Measurements from ENCODE around the gene GPR33. TPM values are rescaled to one million over a fixed set of nuclear protein-coding genes. Genes with fewer than 3 reads are reported as not detected.

Gene GPR33
- total and polyA plus RNA-seq, 4 donors, result not detected

DNA sequence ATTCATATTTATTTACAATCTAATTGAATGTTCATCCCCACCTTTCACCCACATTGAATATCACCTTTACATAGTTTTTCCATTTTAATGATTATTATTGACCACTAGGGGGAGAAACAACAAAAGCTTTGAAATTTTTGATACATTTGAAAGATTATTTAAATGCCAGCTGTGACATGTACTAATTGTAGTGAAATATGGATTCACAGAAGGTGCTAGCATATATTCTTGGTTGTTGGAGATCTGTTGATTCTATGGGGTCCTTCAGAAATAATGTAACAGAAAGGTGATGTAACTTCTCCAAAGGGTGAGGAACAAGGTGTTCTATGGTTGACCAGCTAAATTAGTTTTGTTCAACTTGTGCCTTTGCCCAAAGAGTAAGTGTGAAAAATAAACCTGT lies 22.4 kb upstream of the GPR33 start:
- DNase-seq, result peak in 2 of 3 donors; percentile 12 to 31
- ATAC-seq (ENCODE audit: insufficient read depth, low FRiP score), result no peak

DNA sequence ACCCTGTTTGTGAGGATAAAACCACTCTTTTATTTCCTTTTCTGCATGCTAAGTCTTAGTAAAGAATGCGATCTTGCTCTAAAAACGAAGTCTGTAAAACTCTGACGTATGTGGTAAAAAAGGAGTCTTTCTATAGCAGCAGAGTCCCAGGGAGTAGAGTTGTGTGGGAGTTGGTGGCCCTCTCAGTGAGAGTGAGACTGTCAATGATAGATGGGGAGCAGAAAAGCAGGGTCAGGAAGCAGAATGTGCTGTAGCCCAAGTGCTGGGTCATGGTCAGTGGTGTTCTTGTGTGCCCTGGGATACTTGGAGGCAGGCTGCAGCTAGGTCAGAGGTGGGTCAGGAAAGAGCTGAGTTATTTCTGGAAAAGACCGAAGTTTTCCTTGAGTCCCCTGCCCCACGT lies 20.3 kb upstream of the GPR33 start:
- no peaks in the 10 kb centered on the region for H3K27me3 ChIP-seq (ENCODE audit: control insufficient read depth in 3 of 3, insufficient read depth in 3 of 3, low read length in 2 of 3)
- ATAC-seq (ENCODE audit: insufficient read depth, low FRiP score) (no peak), DNase-seq (no peak)
- no peaks in the 10 kb centered on the region for H3K36me3 ChIP-seq (ENCODE audit: control insufficient read depth in 4 of 4, insufficient read depth in 4 of 4, low read length in 4 of 4)
- TF ChIP-seq, protein P1, sequence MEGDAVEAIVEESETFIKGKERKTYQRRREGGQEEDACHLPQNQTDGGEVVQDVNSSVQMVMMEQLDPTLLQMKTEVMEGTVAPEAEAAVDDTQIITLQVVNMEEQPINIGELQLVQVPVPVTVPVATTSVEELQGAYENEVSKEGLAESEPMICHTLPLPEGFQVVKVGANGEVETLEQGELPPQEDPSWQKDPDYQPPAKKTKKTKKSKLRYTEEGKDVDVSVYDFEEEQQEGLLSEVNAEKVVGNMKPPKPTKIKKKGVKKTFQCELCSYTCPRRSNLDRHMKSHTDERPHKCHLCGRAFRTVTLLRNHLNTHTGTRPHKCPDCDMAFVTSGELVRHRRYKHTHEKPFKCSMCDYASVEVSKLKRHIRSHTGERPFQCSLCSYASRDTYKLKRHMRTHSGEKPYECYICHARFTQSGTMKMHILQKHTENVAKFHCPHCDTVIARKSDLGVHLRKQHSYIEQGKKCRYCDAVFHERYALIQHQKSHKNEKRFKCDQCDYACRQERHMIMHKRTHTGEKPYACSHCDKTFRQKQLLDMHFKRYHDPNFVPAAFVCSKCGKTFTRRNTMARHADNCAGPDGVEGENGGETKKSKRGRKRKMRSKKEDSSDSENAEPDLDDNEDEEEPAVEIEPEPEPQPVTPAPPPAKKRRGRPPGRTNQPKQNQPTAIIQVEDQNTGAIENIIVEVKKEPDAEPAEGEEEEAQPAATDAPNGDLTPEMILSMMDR (IDR thresholded peaks at IDR 0.05; ENCODE audit: control extremely low read depth, extremely low read depth), result no peak
- H3K4me1 ChIP-seq (ENCODE audit: control insufficient read depth in 5 of 5, insufficient read depth in 5 of 5, low read length in 5 of 5), result peaks cover 3 to 11% (median 8%) of the 10 kb centered on the region in 5 donors
- peak overlapping the region in 1 of 2 donors; percentile 38 for H3K27ac ChIP-seq (ENCODE audit: low read depth in 1 of 2, low read length in 1 of 2)
- peak overlapping the region in 1 of 2 donors; percentile 21 for H3K9ac ChIP-seq (ENCODE audit: insufficient read depth in 1 of 2, low read length in 2 of 2)
- no peak overlapping the region for H3K4me3 ChIP-seq
- H3K9me3 ChIP-seq (ENCODE audit: control insufficient read depth in 4 of 4, insufficient read depth in 3 of 4, low read length in 3 of 4), result no peaks in the 10 kb centered on the region
- 68% methylated on average over 5 of the region's 5 CpGs for WGBS, 2 donors

More for the DNA sequence above, 22.4 kb upstream of the GPR33 start:
- Histone ChIP-seq H3K36me3 (ENCODE audit: control insufficient read depth in 4 of 4, insufficient read depth in 4 of 4, low read length in 4 of 4) (no peaks in the 10 kb centered on the region), H3K27me3 (ENCODE audit: control insufficient read depth in 3 of 3, insufficient read depth in 3 of 3, low read length in 2 of 3) (no peaks in the 10 kb centered on the region), H3K27ac (ENCODE audit: low read depth in 1 of 2, low read length in 1 of 2) (no peak overlapping the region), H3K4me1 (ENCODE audit: control insufficient read depth in 5 of 5, insufficient read depth in 5 of 5, low read length in 5 of 5) (peaks cover 0 to 6% (median 6%) of the 10 kb centered on the region in 5 donors), H3K9ac (ENCODE audit: insufficient read depth in 1 of 2, low read length in 2 of 2) (no peak overlapping the region), H3K4me3 (no peak overlapping the region), H3K9me3 (ENCODE audit: control insufficient read depth in 4 of 4, insufficient read depth in 3 of 4, low read length in 3 of 4) (no peaks in the 10 kb centered on the region)
- TF ChIP-seq, protein P1 (IDR thresholded peaks at IDR 0.05; ENCODE audit: control extremely low read depth, extremely low read depth), result no peak

DNA sequence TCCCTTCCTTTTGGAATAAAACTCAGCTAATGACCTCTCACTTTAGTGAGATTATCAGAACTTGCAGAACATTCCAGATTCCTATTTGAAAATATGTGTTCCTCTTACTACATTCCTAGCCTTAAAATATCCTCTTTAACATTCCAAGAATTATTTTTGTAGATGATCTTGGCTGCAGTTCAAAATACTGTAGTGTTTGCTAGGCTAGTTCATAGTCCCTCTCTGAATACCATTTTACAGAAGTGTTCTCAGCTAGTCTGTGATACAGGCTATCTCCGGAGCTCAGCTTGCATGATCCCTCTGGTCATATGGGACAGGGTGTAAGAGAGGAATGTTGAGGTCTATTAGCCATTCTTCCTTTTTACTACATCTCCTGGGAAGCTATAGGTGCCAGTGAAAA lies 17.6 kb upstream of the GPR33 start:
- WGBS, 2 donors, result 32 to 63% methylated on average over 1 of the region's 1 CpG
- TF ChIP-seq, protein P1 (IDR thresholded peaks at IDR 0.05; ENCODE audit: control extremely low read depth, extremely low read depth), result no peak
- no peak for ATAC-seq (ENCODE audit: insufficient read depth, low FRiP score)

DNA sequence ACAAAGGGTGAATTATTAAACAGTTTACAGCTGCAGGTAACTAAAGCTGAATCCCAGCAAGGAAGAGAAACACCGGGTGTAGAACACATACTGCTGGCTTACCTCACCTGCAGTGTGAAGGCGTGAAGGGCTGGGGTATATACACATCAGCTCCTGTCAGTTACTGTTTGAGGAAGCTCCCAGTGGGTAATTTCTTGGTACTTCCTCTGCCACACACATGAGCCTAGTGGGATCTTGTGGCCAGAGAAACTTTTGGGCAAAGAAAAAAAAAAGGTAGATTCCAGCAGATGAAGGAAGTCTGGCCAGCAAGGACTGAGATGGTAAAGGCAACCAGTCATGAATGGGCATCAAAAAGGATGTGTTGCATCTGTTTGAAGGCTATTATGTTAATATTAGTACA lies 14.0 kb upstream of the GPR33 start:
- peaks cover 3 to 11% (median 8%) of the 10 kb centered on the region in 5 donors for H3K4me1 ChIP-seq (ENCODE audit: control insufficient read depth in 5 of 5, insufficient read depth in 5 of 5, low read length in 5 of 5)
- ATAC-seq (ENCODE audit: insufficient read depth, low FRiP score), result no peak
- 84 to 88% methylated on average over 2 of the region's 2 CpGs for WGBS, 2 donors
- H3K27ac ChIP-seq (ENCODE audit: low read depth in 1 of 2, low read length in 1 of 2), result no peak overlapping the region
- DNase-seq, result no peak
- H3K9me3 ChIP-seq (ENCODE audit: control insufficient read depth in 4 of 4, insufficient read depth in 3 of 4, low read length in 3 of 4), result no peaks in the 10 kb centered on the region
- TF ChIP-seq, protein P1 (IDR thresholded peaks at IDR 0.05; ENCODE audit: control extremely low read depth, extremely low read depth), result no peak
- no peaks in the 10 kb centered on the region for H3K27me3 ChIP-seq (ENCODE audit: control insufficient read depth in 3 of 3, insufficient read depth in 3 of 3, low read length in 2 of 3)
- H3K36me3 ChIP-seq (ENCODE audit: control insufficient read depth in 4 of 4, insufficient read depth in 4 of 4, low read length in 4 of 4), result no peaks in the 10 kb centered on the region
- no peak overlapping the region for H3K4me3 ChIP-seq
- no peak overlapping the region for H3K9ac ChIP-seq (ENCODE audit: insufficient read depth in 1 of 2, low read length in 2 of 2)

More for the DNA sequence above, 17.6 kb upstream of the GPR33 start:
- H3K36me3 ChIP-seq (ENCODE audit: control insufficient read depth in 4 of 4, insufficient read depth in 4 of 4, low read length in 4 of 4), result no peaks in the 10 kb centered on the region
- H3K4me3 ChIP-seq, result no peak overlapping the region
- H3K27me3 ChIP-seq (ENCODE audit: control insufficient read depth in 3 of 3, insufficient read depth in 3 of 3, low read length in 2 of 3), result no peaks in the 10 kb centered on the region
- H3K27ac ChIP-seq (ENCODE audit: low read depth in 1 of 2, low read length in 1 of 2), result peak overlapping the region in 1 of 2 donors; percentile 6
- peak in 2 of 3 donors; percentile 48 to 65 for DNase-seq
- no peak overlapping the region for H3K9ac ChIP-seq (ENCODE audit: insufficient read depth in 1 of 2, low read length in 2 of 2)
- no peaks in the 10 kb centered on the region for H3K9me3 ChIP-seq (ENCODE audit: control insufficient read depth in 4 of 4, insufficient read depth in 3 of 4, low read length in 3 of 4)
- H3K4me1 ChIP-seq (ENCODE audit: control insufficient read depth in 5 of 5, insufficient read depth in 5 of 5, low read length in 5 of 5), result peaks cover 3 to 11% (median 8%) of the 10 kb centered on the region in 5 donors
